Caco-2 (cell line): ENCODE results near the gene ST3GAL5. TPM values are rescaled to one million over a fixed set of nuclear protein-coding genes. Genes with fewer than 3 reads are reported as not detected.

Source experiments
- BruUV-seq: library from RNA; stranded (reverse); fragments of 400-500 nt; replicated peaks from 2 replicates; lab custom pipeline; 2021; lab: Mats Ljungman, UMichigan
- CTCF ChIA-PET: fragments of 300-600 bp; sonication (Branson Sonifier 250); formaldehyde crosslinking; loops from one replicate; lab custom pipeline; 2022; ENCODE audit warnings: antibody characterized with exemption; lab: Charles Lee
- POLR2A ChIA-PET: fragments of 300-600 bp; sonication (Branson Sonifier 250); formaldehyde crosslinking; loops from one replicate; lab custom pipeline; 2022; ENCODE audit warnings: antibody characterized with exemption; lab: Charles Lee
- DNase-seq, 2 experiments: peaks; one replicate each; pipeline versions ENCODE4 v3.0.0 to v3.0.0-alpha.2; 2020 to 2022
- H3K27me3 ChIP-seq: replicated peaks from 2 replicates; pipeline ENCODE4 v1.6.0; 2011; ENCODE audit warnings: low read length; ENCODE audit not compliant: control insufficient read depth, insufficient read depth
- H3K36me3 ChIP-seq: 2 replicates; pipeline ENCODE4 v1.5.1; 2011; ENCODE audit warnings: low read length; ENCODE audit not compliant: control insufficient read depth, insufficient read depth
- H3K4me1 ChIP-seq: fragments of 250-450 bp; sonication (Bioruptor Pico); 2 replicates; pipeline ENCODE4 v1.5.1; 2020; ENCODE audit warnings: mild to moderate bottlenecking
- H3K4me3 ChIP-seq: 2 replicates; pipeline ENCODE4 v1.5.1; 2011; ENCODE audit warnings: low read depth, mild to moderate bottlenecking, control low read depth, low read length
- H3K9me3 ChIP-seq: fragments of 250-450 bp; sonication (Bioruptor Pico); 2 replicates; pipeline ENCODE4 v1.5.1; 2020; ENCODE audit warnings: mild to moderate bottlenecking, moderate library complexity
- H3K27ac Mint-ChIP-seq: one replicate; pipeline ENCODE4 v1.8.0; 2022; ENCODE audit warnings: mixed read lengths; ENCODE audit not compliant: unreplicated experiment
- H3K27me3 Mint-ChIP-seq: one replicate; pipeline ENCODE4 v1.8.0; 2022; ENCODE audit warnings: mixed read lengths; ENCODE audit not compliant: insufficient read depth, unreplicated experiment
- H3K36me3 Mint-ChIP-seq: one replicate; pipeline ENCODE4 v1.8.0; 2022; ENCODE audit warnings: mild to moderate bottlenecking, mixed read lengths; ENCODE audit not compliant: insufficient read depth, unreplicated experiment
- H3K4me1 Mint-ChIP-seq: one replicate; pipeline ENCODE4 v1.8.0; 2022; ENCODE audit warnings: low read depth, mixed read lengths; ENCODE audit not compliant: unreplicated experiment
- H3K4me3 Mint-ChIP-seq: one replicate; pipeline ENCODE4 v1.8.0; 2022; ENCODE audit warnings: mild to moderate bottlenecking, moderate library complexity, mixed read lengths; ENCODE audit not compliant: unreplicated experiment
- H3K9me3 Mint-ChIP-seq: one replicate; pipeline ENCODE4 v1.8.0; 2022; ENCODE audit warnings: mixed read lengths; ENCODE audit not compliant: unreplicated experiment
- intact Hi-C: fragments of 100-400 bp; cut with micrococcal nuclease; formaldehyde crosslinking; loops from one replicate; pipeline ENCODE4 v1.10.0; 2022; ENCODE audit not compliant: unreplicated experiment
- total RNA-seq: library from RNA; stranded (reverse); gene quantifications from 2 replicates; pipeline ENCODE4 v1.2.3, GENCODE V29; 2022
- TF ChIP-seq, protein P1 (sequence below), 2 experiments: fragments of 200-600 bp in 1 of 2; IDR thresholded peaks; 1 replicate in 1 of 2; 2 replicates in 1 of 2; pipeline versions ENCODE4 v1.5.1 to v1.8.0; 2011 to 2022; ENCODE audit warnings: antibody characterized with exemption in 1 of 2, control low read depth in 1 of 2, inconsistent platforms in 1 of 2, low read depth in 1 of 2, low read length in 1 of 2, mild to moderate bottlenecking in 1 of 2, moderate library complexity in 1 of 2; ENCODE audit not compliant: insufficient read depth in 1 of 2, severe bottlenecking in 1 of 2, unreplicated experiment in 1 of 2

Gene ST3GAL5
- total RNA-seq, 1 experiment from 2014 or later: 3.4 TPM

DNA sequence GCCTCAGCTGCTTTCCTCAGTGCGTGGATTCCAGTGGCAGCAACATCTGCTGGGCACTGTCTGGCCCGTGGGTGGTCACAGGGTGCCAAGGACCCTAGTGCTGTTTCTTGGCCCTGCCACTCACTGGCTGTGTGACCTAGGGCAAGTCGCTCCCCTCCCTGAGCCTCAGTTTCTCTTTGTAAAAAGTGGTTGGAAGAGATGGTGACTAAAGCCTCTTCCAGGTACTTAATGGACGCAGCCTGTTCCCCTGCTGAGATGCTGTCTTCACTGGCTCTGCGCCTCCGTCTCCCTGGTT lies 92.8 kb downstream of the ST3GAL5 start:
- no peaks in the 10 kb centered on the region for H3K9me3 ChIP-seq
- CTCF ChIA-PET: no interaction called here
- Mint-ChIP-seq H3K27me3 (peaks cover 15% of the 10 kb centered on the region), H3K4me3 (no peak overlapping the region), H3K36me3 (no peaks in the 10 kb centered on the region), H3K27ac (no peak overlapping the region), H3K9me3 (no peaks in the 10 kb centered on the region), H3K4me1 (peaks cover 11% of the 10 kb centered on the region)
- no peaks in the 10 kb centered on the region for H3K4me1 ChIP-seq
- no peaks in the 10 kb centered on the region for H3K36me3 ChIP-seq
- intact Hi-C loops: loop anchor here (5.0 kb wide), 1 partner anchor 44 kb away; the partner anchor contains the start of gene ATOH8
- H3K27me3 ChIP-seq: no peaks in the 10 kb centered on the region; the same call in 1 of the 2 replicates
- no TSS peak for BruUV-seq
- TF ChIP-seq, protein P1, sequence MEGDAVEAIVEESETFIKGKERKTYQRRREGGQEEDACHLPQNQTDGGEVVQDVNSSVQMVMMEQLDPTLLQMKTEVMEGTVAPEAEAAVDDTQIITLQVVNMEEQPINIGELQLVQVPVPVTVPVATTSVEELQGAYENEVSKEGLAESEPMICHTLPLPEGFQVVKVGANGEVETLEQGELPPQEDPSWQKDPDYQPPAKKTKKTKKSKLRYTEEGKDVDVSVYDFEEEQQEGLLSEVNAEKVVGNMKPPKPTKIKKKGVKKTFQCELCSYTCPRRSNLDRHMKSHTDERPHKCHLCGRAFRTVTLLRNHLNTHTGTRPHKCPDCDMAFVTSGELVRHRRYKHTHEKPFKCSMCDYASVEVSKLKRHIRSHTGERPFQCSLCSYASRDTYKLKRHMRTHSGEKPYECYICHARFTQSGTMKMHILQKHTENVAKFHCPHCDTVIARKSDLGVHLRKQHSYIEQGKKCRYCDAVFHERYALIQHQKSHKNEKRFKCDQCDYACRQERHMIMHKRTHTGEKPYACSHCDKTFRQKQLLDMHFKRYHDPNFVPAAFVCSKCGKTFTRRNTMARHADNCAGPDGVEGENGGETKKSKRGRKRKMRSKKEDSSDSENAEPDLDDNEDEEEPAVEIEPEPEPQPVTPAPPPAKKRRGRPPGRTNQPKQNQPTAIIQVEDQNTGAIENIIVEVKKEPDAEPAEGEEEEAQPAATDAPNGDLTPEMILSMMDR (IDR thresholded peaks at IDR 0.05; ENCODE audit: insufficient read depth in 1 of 2, low read depth in 1 of 2, low read length in 1 of 2, severe bottlenecking in 1 of 2, unreplicated experiment in 1 of 2): no peak
- no peak overlapping the region for H3K4me3 ChIP-seq
- no peak for DNase-seq
- POLR2A ChIA-PET: no interaction called here

DNA sequence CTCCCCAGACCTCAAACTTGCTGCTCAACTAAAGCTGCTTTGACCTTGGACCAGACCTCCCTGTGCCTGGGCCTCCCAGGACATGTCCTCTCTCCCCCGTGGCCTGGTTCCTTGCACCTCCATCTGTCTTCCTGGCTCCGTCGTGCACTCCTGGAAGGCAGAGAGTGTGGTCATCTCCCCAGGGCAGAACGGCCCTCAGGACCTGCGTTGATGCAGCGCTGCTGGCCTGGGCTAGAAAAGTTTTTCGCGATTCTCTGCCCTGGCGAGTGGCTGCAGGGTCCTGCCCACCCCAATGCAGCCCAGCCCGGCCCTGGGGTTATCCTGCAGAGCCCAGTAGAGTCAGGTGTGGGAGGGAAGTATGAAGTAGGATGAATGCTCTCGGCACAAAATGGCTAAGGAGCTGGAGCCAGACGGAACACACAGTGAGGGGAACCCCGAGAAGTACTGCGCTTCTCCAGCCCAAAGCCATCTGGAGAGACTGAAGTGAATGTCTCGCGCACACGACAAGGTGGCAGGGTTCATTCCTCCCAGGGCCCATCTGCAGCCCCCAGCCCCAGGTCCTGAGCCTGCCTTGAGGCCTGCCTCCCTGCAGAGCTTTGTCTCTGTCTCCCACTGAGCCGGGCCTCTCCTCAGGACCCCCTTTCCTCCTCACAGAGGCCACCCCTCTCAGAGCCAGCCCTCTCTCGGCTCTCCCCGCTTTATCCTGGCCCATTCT lies 93.3 kb downstream of the ST3GAL5 start:
- Histone ChIP-seq H3K36me3 (no peaks in the 10 kb centered on the region), H3K27me3 (no peaks in the 10 kb centered on the region; the same call in 1 of the 2 replicates), H3K4me1 (no peaks in the 10 kb centered on the region), H3K4me3 (no peak overlapping the region), H3K9me3 (no peaks in the 10 kb centered on the region)
- Mint-ChIP-seq H3K27me3 (peaks cover 17% of the 10 kb centered on the region), H3K9me3 (no peaks in the 10 kb centered on the region), H3K27ac (no peak overlapping the region), H3K36me3 (no peaks in the 10 kb centered on the region), H3K4me3 (no peak overlapping the region), H3K4me1 (peaks cover 11% of the 10 kb centered on the region)
- DNase-seq: no peak
- no TSS peak for BruUV-seq
- TF ChIP-seq, protein P1 (IDR thresholded peaks at IDR 0.05; ENCODE audit: insufficient read depth in 1 of 2, low read depth in 1 of 2, low read length in 1 of 2, severe bottlenecking in 1 of 2, unreplicated experiment in 1 of 2): no peak
- CTCF ChIA-PET: no interaction called here
- intact Hi-C loops: loop anchor here (5.0 kb wide), 1 partner anchor 43 kb away; the partner anchor contains the start of gene ATOH8
- POLR2A ChIA-PET: no interaction called here

DNA sequence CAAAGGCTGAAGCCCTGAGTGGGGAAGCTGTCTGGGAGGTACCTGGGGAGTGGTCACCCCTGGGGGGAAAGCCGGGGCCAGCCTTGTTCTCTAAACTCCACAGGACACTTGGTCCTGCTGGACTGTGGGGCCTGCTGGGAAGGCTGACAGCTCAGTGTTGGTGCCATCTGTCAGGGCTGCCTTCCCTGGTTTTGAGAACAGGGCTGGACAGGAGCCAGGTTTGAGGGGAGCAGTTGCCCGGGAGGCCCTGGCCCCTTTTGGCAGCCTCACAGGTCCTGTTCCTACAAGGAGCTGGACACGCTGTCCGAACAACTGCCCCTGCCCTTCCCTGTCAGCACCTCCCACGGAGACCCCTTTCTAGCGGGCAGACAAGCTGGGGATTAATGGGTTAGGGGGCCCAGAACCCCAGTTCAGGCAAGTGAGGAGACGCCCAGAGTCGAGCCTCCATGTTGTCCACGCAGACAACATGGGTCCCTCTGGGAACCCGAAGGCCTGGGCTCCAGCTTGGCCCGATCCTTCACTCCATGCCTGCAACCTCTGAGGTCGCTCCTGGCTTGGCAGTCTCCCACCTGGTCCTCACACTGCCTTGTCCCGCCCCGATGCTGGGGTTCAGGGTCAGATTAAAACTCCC lies 94.2 kb downstream of the ST3GAL5 start:
- ChIA-PET CTCF (no interaction called here), POLR2A (no interaction called here)
- intact Hi-C loops: loop anchor here (5.0 kb wide), 1 partner anchor 42 kb away; the partner anchor contains the start of gene ATOH8
- H3K27me3 Mint-ChIP-seq: peaks cover 22% of the 10 kb centered on the region
- no peaks in the 10 kb centered on the region for H3K9me3 Mint-ChIP-seq
- H3K27ac Mint-ChIP-seq: no peak overlapping the region
- peaks cover 8% of the 10 kb centered on the region for H3K4me1 Mint-ChIP-seq
- Histone ChIP-seq H3K4me3 (no peak overlapping the region), H3K36me3 (no peaks in the 10 kb centered on the region), H3K4me1 (no peaks in the 10 kb centered on the region), H3K9me3 (no peaks in the 10 kb centered on the region), H3K27me3 (no peaks in the 10 kb centered on the region)
- no peaks in the 10 kb centered on the region for H3K36me3 Mint-ChIP-seq
- no TSS peak for BruUV-seq
- H3K4me3 Mint-ChIP-seq: no peak overlapping the region
- DNase-seq: no peak
- TF ChIP-seq, protein P1 (IDR thresholded peaks at IDR 0.05; ENCODE audit: insufficient read depth in 1 of 2, low read depth in 1 of 2, low read length in 1 of 2, severe bottlenecking in 1 of 2, unreplicated experiment in 1 of 2): no peak
